ENCODE measurements around the gene VSIR.
A peak's percentile ranks its signal among the peaks of the same experiment; 100 is the strongest.

Gene VSIR

DNA sequence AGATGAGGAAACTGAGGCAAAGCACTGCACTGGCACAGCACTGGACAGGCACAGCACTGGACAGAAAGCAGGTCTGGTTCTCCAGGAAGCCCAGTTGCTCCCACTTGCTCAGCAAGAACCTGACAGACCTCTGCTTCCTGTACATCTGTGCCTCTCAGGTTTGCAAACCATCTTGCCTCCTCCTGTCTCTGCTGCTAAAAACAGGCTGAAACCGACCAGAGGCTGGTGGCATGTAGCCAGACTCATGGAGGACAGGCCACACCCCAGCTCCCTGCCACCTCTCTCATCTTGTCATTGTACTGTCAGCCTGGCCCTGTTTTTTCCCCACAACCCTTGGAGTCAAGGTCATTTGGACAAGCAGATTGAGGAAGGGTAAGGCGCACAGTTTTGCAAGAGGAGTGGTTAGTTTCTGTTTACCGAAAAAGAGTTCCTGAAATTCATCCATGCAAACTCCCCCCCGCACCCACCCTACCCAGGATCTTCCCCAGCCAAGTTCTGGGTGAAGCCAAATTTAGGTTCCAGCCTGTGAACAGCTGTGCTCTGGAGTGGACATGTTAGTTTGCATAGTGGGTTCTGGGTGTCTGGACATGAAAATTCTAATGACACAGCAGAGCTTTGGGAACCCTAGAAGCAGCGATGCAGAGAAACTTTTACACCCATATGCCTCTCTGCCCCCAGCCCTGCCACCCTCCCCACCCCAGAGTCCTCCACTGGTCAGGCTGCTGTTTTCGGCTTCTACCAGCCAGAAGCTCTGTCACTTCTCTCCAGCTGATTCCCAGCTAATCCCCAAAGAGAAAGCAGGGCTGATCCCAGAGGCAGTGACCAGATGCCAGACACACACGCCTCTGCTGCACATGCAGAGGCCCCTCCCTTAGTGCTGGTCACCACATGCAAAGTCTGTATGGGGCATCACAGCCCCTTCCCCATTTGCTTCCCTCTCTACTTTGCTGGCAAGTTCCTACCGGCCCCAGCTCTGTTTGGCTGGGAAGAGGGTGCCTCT, 45.3 kb downstream of the VSIR start:
- DNase-seq (ENCODE audit: low read depth): peak; percentile 68

DNA sequence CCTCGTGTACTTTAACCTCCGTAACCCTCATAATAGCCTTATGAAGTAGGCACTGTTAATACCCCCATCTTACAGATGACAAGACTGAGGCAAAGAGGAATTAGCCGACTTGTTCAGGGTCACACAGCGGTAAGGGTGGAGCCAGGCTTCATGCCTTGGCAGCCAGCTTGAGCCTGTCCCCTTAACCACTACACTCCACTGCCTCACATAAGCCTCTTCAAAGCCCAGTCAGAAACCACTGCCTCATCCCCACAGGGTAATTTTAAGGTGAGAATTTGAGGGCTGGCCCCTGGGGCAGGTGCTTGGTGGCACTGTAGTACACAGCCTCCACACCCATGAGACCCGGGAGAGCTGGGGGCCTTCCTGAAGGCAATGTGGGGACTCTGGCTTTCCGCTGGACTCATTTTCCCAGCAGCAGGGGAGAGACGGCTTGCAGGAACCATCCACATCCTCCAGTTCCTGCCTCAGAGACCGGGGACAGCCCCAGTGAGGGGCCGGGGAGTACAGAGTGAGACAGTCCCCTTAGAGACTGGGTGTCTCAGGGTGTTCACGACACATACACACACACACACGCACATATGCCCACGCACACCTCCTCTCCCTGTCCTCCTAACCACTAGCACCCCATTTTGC, 46.1 kb downstream of the VSIR start:
- DNase-seq (ENCODE audit: low read depth): peak; percentile 28

DNA sequence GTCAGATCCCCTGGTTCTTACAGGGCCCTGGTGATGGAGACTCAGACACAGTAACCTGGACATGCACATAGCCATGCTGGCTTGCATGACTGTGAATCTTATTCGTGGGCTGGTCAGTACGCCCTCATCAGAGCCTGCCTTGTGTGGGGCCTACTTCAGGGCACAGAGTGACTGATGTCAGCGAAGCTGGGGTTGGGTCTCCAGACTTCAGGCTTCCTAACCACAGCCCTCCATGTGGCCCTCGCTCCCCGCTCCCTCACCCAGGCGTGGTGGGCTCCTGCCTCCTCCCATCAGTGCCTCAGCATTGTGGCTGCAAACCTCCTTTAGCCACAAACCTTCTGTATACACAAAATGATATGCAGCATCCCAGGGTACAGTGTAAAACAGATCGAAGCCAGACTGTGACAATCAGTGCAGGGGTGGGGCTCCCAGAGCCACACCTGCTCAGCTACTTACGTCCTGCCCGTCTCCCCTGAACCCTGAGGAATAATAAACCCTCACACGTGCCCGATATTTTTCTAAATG, 46.7 kb downstream of the VSIR start:
- peak; percentile 20 for DNase-seq (ENCODE audit: low read depth)

DNA sequence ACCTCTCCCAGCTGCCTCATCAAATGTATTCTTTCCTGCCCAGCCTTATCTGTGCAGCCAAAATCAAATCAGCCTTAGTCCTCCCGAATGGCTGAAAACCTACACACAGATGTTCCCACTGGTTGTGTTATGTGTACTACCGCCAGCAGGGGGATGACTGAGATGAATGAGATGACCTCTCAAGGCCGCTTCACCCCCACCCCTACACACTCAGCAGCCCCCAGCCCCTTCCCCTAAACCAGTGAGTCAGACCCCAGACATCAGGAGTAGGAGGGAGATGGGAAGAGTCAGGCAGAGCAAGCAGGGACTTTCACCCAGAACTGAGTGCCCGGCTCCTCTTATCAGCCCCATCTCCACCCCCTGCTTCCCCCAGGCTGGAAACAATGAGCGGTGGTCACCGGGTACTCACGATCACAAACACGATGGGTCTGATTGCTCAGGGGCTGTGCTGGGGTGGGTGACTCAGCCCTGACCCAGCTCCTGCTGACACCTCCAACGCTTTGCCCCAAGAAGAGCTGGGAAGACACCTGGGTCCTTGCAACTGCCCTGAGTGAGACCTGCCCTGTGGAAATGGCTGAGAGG, 47.2 kb downstream of the VSIR start:
- no peak for DNase-seq (ENCODE audit: low read depth)

DNA sequence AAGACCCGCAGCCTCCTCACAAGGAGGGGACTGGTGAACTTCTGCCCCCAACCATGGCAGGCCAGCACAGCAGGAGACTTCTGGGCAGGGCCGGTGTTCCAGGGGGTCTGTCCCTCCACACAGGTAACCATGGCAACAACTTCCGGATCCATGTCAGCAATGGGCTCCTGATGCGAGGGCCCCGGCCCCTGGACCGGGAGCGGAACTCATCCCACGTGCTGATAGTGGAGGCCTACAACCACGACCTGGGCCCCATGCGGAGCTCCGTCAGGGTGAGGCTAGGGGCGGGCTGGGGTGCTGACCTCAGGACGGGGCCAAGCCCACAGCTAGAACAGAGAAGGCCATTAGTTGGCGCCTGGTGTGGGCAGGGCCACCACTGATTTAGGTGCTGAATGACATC, 48.1 kb downstream of the VSIR start:
- no peak for DNase-seq (ENCODE audit: low read depth)

DNA sequence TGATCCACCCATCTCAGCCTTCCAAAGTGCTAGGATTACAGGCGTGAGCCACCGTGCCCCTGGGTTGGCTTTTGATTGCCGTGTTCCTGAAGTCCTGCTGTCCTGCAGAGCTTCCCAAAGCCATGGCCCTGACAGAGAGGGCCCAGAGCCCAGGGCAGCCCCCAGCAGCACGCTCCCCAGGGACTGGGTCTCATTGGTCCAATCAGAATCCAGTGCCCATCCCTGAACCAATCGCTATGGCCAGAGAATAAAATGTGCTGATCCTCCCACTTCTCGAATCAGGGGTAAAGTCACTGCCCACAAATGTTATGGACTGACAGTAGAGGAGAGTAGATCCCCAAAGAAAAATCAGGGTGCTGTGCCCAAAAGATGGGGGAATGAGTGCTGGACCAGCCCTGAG, 48.8 kb downstream of the VSIR start:
- no peak for DNase-seq (ENCODE audit: low read depth)

DNA sequence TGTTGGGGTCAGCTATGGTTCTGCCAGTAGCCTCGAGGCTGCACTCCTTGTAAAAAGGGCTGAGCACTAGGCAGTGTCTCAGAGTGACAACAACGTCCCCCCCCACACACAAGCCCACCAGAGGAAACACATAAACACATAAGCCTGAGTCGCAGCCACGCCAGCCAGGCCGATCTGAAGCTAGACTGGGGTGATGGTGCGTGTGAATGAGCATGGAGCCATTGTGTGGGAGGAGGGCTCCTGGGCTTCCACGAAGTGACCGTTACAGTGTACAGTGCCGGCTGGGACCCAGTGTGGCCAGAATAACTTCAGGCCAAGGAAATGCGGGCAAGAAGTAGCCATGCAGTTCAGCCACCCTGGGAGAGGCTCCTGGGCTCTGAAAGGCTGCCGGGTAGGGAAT, 50.0 kb downstream of the VSIR start:
- DNase-seq (ENCODE audit: low read depth): no peak

DNA sequence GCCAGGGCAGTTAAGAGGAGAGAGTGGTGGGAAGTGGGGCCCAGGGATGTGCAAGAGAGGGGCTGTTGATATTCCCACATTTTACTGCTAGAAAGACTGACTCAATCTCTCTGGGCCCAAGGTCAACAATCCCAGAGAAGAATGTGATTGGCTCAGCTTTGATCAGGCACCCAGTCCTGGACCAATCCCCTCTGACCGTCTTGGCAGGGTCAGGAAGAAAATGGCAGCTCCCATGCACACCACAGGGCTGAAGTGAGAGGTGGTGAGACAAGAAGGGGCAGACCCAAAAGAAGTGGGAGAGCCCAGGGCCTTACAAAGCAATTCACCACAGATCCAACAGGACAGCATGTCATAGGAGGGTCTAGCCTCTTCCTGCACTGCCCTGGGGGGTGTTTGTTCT, 50.5 kb downstream of the VSIR start:
- no peak for DNase-seq (ENCODE audit: low read depth)

DNA sequence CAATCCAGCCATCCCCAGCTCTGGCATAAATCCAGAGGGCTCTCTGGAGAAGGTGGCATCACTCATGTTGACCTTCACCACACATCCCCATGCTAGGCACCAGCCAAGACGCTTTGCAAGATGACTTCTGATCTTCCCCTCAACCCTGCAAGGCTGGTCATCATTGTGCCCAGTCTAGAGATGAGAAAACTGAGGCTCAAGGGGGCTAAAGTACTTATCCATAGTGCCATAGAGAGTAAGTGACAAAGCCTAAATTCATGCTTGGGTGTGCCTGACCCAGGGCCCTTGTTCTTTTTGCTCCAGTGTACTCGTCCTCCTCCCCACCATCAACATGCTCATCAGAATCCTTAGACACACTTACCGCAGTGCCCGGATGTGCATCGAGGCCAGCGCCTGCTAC, 52.0 kb downstream of the VSIR start:
- DNase-seq (ENCODE audit: low read depth): no peak

DNA sequence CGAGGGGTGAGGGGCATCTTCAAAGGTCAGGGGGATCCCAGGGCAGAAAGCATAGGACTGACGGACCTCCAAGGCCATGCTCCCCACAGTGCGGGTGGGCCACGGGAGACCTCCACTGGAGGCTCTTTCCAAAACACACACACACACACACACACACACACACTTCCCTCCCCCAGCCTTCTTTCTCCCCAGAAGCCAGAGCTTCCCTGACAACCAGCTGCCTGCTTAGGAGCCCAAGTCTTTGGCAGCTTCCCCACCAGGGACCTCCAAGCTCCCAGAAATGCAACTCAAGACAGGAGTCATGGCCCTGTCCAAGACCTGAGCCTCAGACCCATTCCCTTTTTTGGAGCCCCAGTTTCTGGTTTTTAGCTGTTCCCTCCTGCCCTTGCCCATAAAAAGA, 53.0 kb downstream of the VSIR start:
- DNase-seq (ENCODE audit: low read depth): no peak

DNA sequence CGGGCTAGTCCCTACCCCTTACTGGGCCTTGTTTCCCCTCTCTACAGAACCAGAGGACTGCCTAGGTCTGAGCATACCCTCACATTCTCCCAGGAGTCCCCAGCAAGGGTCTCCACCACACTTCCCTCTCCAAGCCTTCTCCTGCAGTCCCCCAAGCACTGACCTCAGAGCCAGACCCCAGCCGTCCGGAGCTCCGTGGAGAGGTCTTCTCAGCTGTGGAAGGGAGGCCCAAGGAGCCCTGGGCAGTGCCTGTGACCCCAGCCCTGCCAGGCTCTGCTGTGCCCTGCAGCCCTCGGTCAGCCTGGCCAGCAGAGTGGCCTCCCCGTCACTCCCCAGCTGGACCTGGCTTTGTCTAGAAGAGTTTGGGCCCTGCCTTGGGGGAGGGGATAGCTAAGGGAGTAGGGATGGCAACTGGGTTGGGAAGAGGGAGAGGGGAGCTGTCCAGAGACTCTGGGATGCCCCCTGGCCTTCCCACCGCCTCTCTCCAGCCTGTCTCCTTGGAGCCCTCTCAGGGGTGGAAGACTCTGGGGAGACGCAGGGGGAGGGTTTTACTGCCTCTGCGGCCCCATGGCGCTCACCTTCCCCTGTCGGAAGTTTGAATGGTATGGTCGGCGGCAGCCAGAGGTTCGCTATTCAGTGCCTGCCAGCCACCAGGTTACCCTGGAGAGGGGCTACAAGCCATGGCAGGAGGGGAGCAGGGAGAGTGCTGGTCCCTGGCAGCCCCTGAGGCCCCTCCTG, 53.7 kb downstream of the VSIR start, which contains the start of gene C10orf105:
Gene C10orf105, minus strand, starts transcription at position 315 of the 738 bp plus-strand sequence. CDS start 3,441 bp downstream, outside the sequence.
- no peak for DNase-seq (ENCODE audit: low read depth)

DNA sequence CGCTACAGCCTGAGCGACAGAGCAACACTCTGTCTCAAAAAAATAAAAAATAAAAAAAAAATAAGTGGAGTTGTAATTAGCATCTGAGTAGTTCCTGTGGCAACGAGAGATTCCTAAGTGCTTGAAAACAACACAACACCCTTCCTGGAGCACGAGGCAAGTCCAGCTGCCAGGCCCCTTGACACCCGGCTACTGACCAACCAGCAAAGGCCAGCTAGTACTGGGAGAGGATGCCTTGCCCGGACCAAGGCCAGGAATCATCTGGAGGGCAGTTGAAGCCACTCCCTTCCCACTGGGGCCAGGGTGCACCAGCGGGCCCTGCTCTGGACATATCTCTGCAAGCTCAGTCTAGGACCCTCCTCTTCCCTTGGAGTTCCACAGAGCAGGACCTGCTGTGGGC, 54.3 kb downstream of the VSIR start:
- no peak for DNase-seq (ENCODE audit: low read depth)

DNA sequence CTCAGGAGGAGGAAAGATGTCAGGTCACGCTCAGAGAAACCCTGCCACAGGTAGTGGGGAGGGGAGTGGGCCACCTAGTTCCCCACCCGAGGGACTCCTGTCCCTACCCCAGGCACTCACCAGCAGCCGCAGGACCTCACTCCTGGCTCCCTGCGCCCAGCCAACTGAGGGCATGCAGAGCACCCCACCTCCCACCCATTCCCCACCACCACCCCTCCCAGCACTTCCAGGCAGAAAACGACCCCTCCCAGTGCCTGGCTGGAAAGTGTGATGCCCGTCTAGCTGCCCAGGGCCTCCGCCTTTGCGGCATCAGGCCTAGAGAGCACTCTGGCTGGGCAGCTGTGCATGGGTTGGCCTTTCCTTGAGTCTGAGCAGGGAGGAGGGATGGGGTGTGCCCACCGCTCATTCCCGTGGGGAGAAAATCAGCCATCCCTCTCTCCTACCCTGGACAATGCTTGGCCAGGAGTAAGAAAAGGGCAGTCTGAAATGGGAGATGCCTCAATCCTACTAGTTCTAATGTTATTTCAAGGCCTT, 55.1 kb downstream of the VSIR start:
- no peak for DNase-seq (ENCODE audit: low read depth)

DNA sequence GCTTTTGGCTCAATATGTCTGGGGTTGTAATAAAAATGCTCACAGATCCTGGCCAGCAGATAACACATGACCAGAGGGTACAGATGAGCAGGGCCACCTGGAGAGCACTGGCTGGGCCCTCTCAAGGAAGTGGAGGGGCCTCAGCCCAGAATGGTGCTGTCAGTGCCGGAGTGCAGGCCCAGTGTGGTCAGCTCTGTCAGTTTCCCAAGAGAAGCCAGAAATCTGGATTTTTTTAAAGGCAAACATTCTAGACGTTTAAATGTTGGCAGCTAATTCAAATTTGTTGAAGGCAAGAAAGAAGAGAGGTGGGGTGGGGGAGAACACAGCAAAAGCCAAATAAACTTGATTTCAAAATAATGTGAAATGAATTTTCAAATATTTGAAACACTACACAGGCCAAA, 55.8 kb downstream of the VSIR start:
- DNase-seq (ENCODE audit: low read depth): no peak

DNA sequence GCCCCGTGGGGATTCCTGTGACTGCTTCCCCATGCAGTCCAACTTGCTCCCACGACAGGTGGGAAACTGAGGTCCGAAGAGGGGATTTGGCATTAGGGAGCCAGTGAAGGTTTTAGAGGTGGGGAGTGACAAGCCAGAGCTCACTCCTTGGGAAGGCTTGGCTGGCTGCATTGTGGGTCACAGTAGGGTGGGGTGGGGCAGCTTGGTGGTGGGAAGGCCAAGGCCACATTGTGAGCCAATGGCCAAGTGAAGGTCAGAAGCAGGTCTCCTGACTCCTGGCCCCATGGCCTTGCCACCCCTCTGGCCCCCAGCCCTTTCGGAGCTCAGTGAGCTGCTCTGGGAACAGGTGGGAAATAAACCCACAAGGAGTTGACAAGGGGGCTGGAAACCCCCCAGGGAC, 56.3 kb downstream of the VSIR start:
- no peak for DNase-seq (ENCODE audit: low read depth)

DNA sequence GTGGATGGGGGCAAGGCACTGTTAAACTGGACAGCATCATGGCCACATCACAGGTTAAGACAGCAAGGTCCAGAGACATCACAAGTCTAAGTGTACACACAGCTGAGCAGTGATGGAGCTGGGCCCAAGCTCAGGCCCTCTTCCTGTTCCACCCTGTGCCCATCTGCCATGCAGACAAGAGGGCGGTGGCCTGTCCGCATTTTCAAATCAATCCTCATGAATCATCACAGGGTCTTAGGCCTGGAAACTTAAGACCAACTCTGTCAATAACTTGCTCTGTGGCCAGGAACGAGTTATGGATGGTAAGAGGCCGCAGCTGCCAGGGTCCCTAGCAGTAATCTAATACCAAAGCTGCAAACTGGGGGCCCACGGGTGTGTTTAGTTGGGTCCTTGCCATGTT, 56.9 kb downstream of the VSIR start:
- DNase-seq (ENCODE audit: low read depth): no peak

DNA sequence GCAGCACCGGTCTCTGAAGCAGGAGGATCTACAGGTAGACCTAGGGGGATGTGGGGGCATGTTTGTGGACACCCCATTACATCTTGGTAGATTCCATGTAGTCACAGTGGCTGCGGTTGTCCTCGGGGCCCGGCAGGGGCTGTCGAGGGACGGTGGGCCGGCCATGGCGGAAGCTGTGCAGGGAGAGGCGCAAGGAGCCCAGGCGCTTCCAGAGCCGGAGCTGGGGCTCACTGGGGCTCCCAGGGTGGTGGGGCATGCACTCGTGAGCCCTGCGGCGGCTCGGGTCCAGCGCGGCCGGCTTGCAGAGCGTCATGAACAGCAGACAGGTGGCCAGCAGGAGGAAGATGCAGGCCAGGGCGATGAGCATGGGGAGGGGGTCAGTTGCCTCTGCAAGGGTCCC, 57.5 kb downstream of the VSIR start:
- DNase-seq (ENCODE audit: low read depth): no peak

DNA sequence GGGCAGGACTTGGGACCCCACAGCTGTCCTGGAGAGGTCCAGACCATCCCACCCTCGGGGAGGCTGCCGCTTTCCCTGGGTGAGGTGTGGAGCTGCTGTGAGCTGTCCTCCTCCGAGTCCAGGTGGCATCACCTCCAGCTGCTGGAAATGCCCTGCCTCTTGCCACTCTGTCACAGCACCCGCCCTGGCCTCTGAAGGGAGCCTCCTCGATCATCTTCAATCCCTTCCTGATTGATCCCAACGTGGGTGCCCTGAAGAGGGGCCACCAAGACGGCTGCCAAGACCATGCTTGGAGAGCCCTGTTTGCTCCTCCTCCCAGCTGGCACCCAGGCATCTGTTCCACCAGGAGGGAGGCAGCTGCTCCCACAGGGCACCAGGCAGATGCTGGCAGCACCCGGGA, 58.3 kb downstream of the VSIR start:
- no peak for DNase-seq (ENCODE audit: low read depth)

DNA sequence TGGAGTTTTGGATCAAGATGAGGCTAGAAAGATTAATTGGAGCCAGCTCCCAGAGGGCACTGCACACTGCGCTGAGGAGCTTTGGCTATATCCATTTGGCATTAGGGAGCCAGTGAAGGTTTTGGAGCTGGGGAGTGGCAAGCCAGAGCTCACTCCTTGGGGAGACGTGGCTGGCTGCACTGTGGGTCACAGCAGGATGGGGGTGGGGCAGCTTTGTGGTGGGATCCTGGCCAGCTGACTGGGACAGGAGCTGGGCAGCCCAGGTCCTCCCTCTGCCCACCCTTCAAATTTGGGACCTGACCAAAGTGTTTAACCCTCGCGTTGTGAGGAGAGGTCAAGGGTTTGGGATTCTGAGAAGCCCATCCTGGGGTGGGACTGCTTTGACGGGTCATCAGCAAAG, 58.7 kb downstream of the VSIR start:
- no peak for DNase-seq (ENCODE audit: low read depth)

DNA sequence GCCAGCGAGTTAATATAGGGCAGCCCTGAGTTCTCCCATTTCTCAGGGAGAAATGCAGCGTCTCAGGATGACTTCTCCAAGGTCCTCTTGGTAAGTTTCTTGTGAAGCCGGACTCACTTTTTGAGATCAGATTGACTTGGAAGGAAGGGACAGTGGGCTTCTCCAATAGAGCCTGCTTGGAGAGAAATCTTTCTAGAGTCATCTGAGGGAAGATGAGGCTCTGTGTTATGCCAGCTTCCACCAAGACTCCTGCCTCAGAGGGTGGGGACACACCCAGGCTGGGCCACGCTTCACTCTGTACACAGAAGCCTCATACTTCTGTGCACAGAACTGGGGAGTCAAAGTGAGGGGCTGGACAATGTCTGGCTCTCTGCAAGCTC, 59.3 kb downstream of the VSIR start:
- DNase-seq (ENCODE audit: low read depth): no peak

DNA sequence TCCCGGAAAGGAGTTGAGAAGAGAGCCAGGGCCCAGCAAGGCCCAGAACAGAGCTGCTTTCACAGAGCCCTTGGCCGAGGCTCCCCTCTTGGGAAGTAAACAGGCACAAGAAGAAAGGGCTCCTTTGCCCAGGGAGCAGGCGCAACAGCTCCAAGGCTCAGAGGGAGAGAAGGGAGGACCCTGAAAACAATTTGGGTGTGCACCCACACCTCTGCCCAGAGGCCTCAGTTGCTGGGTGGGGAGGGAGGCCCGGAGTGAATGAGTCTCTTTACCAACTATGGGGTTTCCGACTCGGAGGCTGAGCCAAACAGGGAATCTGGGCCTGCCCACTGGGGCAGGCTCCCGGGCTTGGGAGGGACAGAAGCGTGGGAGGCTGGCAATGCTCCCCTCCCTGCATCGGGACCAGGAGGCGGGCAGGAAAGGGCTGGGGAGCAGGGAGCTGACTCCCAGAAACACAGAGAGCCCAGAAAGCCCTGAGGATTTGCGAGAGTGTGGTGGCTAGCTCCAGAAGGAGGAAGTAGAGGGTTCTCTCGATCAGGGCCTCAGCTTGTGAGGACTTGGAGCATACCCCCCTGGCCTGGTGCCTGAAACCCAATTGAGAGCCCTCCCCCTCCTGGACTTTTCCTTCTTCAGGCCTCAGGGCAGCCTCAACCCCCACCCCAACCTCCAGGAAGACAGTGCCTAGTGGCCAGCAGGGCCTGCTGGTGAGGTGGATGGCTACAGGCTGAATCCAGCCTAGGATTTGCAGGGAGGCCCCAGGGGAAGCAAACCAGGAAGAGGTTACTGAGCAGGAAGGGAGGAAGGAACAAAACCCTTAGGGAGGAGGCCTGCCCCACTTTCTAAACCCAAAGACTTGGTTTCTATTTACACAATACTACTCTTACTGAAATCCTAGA, 59.9 kb downstream of the VSIR start:
- DNase-seq (ENCODE audit: low read depth): no peak

Data from T follicular helper cell (primary cell).